HG03520 (cell line): ENCODE results near the gene GOLGA8Q.
"Not testable (repeated sequence)": the region's sequence is repeated elsewhere in the genome, so short reads cannot be mapped to it uniquely, and the experiment has no call there.

ENCODE experiments used
- ATAC-seq: cut with Tn5 transposase; IDR thresholded peaks from one replicate; pipeline ENCODE4 v1.9.1; 2021; ENCODE audit warnings: mild to moderate bottlenecking, moderate library complexity; ENCODE audit not compliant: unreplicated experiment

GOLGA8Q gene

GRCh38 chr15:30551750-30552149, at the start of gene GOLGA8Q:
Gene GOLGA8Q (plus strand): TSS chr15:30552050. CDS start chr15:30552078, 28 bp downstream.
- ATAC-seq: not testable (repeated sequence)

- ATAC-seq: not testable (repeated sequence)
Observed at GRCh38 chr15:30502904-30503781, 48.7 kb upstream of the GOLGA8Q start.

GRCh38 chr15:30504162-30504843, 47.5 kb upstream of the GOLGA8Q start:
- ATAC-seq: not testable (repeated sequence)

GRCh38 chr15:30514545-30514944, 37.3 kb upstream of the GOLGA8Q start:
- ATAC-seq: not testable (repeated sequence)

GRCh38 chr15:30523453-30524243, 28.2 kb upstream of the GOLGA8Q start:
- not testable (repeated sequence) for ATAC-seq

- ATAC-seq: not testable (repeated sequence)
Observed at GRCh38 chr15:30525912-30526311, 25.9 kb upstream of the GOLGA8Q start.

- ATAC-seq: not testable (repeated sequence)
Observed at GRCh38 chr15:30529049-30529448, 22.8 kb upstream of the GOLGA8Q start.

GRCh38 chr15:30566949-30567348, 15.1 kb downstream of the GOLGA8Q start:
- not testable (repeated sequence) for ATAC-seq

- ATAC-seq: not testable (repeated sequence)
Observed at GRCh38 chr15:30573012-30573491, 21.2 kb downstream of the GOLGA8Q start.

GRCh38 chr15:30579394-30579970, 27.6 kb downstream of the GOLGA8Q start:
- not testable (repeated sequence) for ATAC-seq

GRCh38 chr15:30580716-30581115, 28.9 kb downstream of the GOLGA8Q start:
- ATAC-seq: not testable (repeated sequence)

GRCh38 chr15:30598953-30599352, 47.1 kb downstream of the GOLGA8Q start:
- not testable (repeated sequence) for ATAC-seq

GRCh38 chr15:30603796-30604195, 51.9 kb downstream of the GOLGA8Q start, which contains the start of gene GOLGA8H:
Gene GOLGA8H (plus strand): TSS chr15:30604028. CDS start chr15:30604126, 98 bp downstream.
- not testable (repeated sequence) for ATAC-seq
